H1 (cell line): ENCODE results near the gene SPOCD1.
"Not testable (repeated sequence)": the region's sequence is repeated elsewhere in the genome, so short reads cannot be mapped to it uniquely, and the experiment has no call there.

Experiments
- CTCF ChIP-seq, 3 experiments: IDR thresholded peaks; 1 replicate in 2 of 3; 2 replicates in 1 of 3; pipeline versions ENCODE4 v1.5.1 to v1.6.1; 2011; ENCODE audit warnings: low read length in 3 of 3, mild to moderate bottlenecking in 3 of 3, inconsistent platforms in 2 of 3, low read depth in 1 of 3, moderate library complexity in 1 of 3; ENCODE audit not compliant: insufficient read depth in 1 of 3; ENCODE audit errors: control extremely low read depth in 1 of 3
- POLR2A ChIP-seq, 2 experiments: IDR thresholded peaks; 1 replicate in 1 of 2; 2 replicates in 1 of 2; pipeline ENCODE4 v1.6.1; 2011; ENCODE audit warnings: low read depth in 2 of 2, low read length in 2 of 2, mild to moderate bottlenecking in 2 of 2; ENCODE audit errors: control extremely low read depth in 1 of 2

GRCh38 chr1:31816947-31817346 lies 1.1 kb upstream of the SPOCD1 start:
- TF ChIP-seq CTCF (IDR thresholded peaks at IDR 0.05; ENCODE audit: control extremely low read depth in 1 of 3, insufficient read depth in 1 of 3, low read depth in 1 of 3, low read length in 3 of 3); POLR2A (IDR thresholded peaks at IDR 0.05; ENCODE audit: control extremely low read depth in 1 of 2, low read depth in 2 of 2, low read length in 2 of 2): not testable (repeated sequence)
